ENCODE data around the gene ONECUT1. TPM values are rescaled to one million over a fixed set of nuclear protein-coding genes. Genes with fewer than 3 reads are reported as not detected.

The ONECUT1 gene
- total and polyA plus RNA-seq, 9 donors: 0.28 TPM; not detected in 8

DNA sequence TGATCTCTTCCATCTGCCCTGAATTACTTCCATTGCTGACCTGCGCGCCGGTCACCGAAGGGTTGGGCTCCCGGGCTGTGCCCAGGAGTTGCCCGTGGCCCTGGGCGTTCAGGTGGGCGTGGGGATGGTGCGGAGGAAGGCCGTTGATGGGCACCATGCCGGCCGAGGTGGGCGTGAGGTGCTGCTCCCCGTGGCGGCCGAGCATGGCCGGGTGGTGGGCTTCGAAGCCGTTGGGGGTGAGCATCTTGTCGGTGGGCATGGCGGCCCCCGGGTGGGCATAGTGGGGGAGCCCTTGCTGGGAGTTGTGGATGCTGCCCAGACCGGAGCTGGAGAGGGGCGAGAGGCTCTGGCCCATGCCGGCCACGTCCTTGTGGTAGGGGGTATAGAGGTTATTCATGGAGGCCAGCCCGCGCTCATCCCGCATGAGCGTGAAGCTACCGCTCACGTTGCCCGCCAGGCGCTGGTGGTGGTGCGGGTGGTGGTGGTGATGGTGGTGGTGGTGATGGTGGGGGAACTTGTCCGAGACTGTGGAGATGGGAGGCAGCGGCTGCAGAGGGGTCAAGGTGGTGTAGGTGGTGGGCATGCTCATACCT is 1.0 kb downstream of the ONECUT1 start:
- no peaks in the 10 kb centered on the region for H3K27me3 ChIP-seq
- WGBS, 3 donors: 2 to 5% (median 3%) methylated on average over 20 to 37 of the region's 37 CpGs
- H3K9me3 ChIP-seq: no peaks in the 10 kb centered on the region
- H3K36me3 ChIP-seq: no peaks in the 10 kb centered on the region
- H3K4me1 ChIP-seq (ENCODE audit: insufficient read depth): peaks cover 9% of the 10 kb centered on the region
- DNase-seq: no peak
- no peak overlapping the region for H3K4me3 ChIP-seq
- H3K27ac ChIP-seq: no peak overlapping the region
- TF ChIP-seq, protein P1, sequence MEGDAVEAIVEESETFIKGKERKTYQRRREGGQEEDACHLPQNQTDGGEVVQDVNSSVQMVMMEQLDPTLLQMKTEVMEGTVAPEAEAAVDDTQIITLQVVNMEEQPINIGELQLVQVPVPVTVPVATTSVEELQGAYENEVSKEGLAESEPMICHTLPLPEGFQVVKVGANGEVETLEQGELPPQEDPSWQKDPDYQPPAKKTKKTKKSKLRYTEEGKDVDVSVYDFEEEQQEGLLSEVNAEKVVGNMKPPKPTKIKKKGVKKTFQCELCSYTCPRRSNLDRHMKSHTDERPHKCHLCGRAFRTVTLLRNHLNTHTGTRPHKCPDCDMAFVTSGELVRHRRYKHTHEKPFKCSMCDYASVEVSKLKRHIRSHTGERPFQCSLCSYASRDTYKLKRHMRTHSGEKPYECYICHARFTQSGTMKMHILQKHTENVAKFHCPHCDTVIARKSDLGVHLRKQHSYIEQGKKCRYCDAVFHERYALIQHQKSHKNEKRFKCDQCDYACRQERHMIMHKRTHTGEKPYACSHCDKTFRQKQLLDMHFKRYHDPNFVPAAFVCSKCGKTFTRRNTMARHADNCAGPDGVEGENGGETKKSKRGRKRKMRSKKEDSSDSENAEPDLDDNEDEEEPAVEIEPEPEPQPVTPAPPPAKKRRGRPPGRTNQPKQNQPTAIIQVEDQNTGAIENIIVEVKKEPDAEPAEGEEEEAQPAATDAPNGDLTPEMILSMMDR (IDR thresholded peaks at IDR 0.05): no peak
- TF ChIP-seq EP300 (IDR thresholded peaks at IDR 0.05) (no peak), POLR2A (IDR thresholded peaks at IDR 0.05) (no peak)
- intact Hi-C loops (cut with DNase I): no loop called here

- intact Hi-C loops (cut with DNase I): no loop called here
- Histone ChIP-seq H3K27me3 (no peaks in the 10 kb centered on the region), H3K9me3 (no peaks in the 10 kb centered on the region), H3K4me3 (no peak overlapping the region), H3K27ac (no peak overlapping the region), H3K4me1 (ENCODE audit: insufficient read depth) (peaks cover 9% of the 10 kb centered on the region), H3K36me3 (no peaks in the 10 kb centered on the region)
- no peak for TF ChIP-seq POLR2A (IDR thresholded peaks at IDR 0.05)
- DNase-seq: no peak
- 1 to 3% (median 2%) methylated on average over 57 to 58 of the region's 58 CpGs for WGBS, 3 donors
These were observed 1.8 kb downstream of the ONECUT1 start for GRCh38 chr15:52788099-52788986.

- Histone ChIP-seq H3K9me3 (no peaks in the 10 kb centered on the region), H3K36me3 (no peaks in the 10 kb centered on the region), H3K27ac (no peak overlapping the region), H3K4me1 (ENCODE audit: insufficient read depth) (peaks cover 9% of the 10 kb centered on the region), H3K27me3 (no peaks in the 10 kb centered on the region), H3K4me3 (no peak overlapping the region)
- no peak for TF ChIP-seq POLR2A (IDR thresholded peaks at IDR 0.05)
- TF ChIP-seq, protein P1 (IDR thresholded peaks at IDR 0.05): no peak
- no peak for TF ChIP-seq EP300 (IDR thresholded peaks at IDR 0.05)
- DNase-seq: no peak
- intact Hi-C loops (cut with DNase I): no loop called here
- WGBS, 3 donors: 2 to 3% (median 3%) methylated on average over 27 of the region's 27 CpGs
These were observed 2.5 kb downstream of the ONECUT1 start for GRCh38 chr15:52787549-52788098.

DNA sequence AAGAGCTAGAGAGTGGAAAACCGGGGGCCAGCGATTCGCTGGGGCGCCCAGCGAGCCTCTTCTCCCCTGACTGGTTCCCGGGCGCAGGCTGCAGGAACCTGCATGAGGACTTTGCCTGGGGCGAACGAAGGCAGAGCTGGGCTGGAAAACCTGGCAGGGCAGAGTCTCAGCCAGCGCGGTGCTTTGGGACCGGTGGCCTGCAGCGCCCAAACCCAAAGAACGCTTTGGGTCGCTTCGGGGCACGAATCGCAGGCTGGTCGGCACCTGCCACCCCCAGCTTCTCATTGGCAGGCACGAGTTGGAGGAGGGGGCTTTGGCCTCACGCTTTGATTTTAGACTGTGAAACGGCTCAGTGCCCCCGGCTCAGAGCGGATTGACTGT is 3.0 kb downstream of the ONECUT1 start:
- Histone ChIP-seq H3K27ac (no peak overlapping the region), H3K9me3 (no peaks in the 10 kb centered on the region), H3K4me1 (ENCODE audit: insufficient read depth) (peaks cover 9% of the 10 kb centered on the region), H3K36me3 (no peaks in the 10 kb centered on the region), H3K4me3 (no peak overlapping the region), H3K27me3 (no peaks in the 10 kb centered on the region)
- DNase-seq: no peak
- TF ChIP-seq, protein P1 (IDR thresholded peaks at IDR 0.05): no peak
- TF ChIP-seq POLR2A (IDR thresholded peaks at IDR 0.05): no peak
- no peak for TF ChIP-seq EP300 (IDR thresholded peaks at IDR 0.05)
- intact Hi-C loops (cut with DNase I): no loop called here
- WGBS, 3 donors: 0 to 1% (median 1%) methylated on average over 22 to 24 of the region's 24 CpGs

Data from ovary (tissue), 9 donors.